ENCODE data around the gene RTBDN. TPM values are rescaled to one million over a fixed set of nuclear protein-coding genes. Genes with fewer than 3 reads are reported as not detected.

RTBDN gene
- total and polyA plus RNA-seq, 10 of the 15 experiments (the other 5 are each of a cell fraction or from before 2014, with no cell fraction given), result 0.45 TPM; not detected in 9

DNA sequence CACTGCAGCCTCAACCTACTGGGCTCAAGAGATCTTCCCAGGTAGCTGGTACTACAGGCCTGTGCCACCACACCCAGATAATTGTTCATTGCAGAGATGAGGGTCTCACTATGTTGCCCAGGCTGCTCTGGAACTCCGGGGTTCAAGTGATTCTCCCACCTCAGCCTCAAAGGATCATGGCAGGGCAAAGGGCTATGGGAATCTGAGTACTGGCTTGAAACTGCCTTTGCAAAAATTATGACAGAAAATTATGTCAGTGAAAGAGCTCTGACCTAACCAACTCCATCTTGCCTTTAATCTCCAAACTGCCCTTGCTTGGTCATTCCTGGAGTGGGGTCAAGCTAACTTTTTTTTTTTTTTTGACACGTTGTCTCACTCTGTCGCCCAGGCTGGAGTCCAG lies 48.2 kb upstream of the RTBDN start:
- Histone ChIP-seq H2AFZ (ENCODE audit: control insufficient read depth, low read depth, low read length) (no peak overlapping the region), H3K27me3 (replicated peaks in 1 of 2; ENCODE audit: control insufficient read depth in 2 of 2, insufficient read depth in 2 of 2, low read length in 1 of 2) (no peaks in the 10 kb centered on the region; a peak in 1 of 4 replicates), H3K79me2 (ENCODE audit: control insufficient read depth, insufficient read depth, low read length) (peaks cover 4% of the 10 kb centered on the region; the same call in 1 of the 2 replicates), H3K27ac (ENCODE audit: control insufficient read depth, insufficient read depth) (no peak overlapping the region), H3K4me2 (ENCODE audit: control insufficient read depth, insufficient read depth) (no peak overlapping the region), H3K9me3 (replicated peaks; ENCODE audit: control insufficient read depth, insufficient read depth, low read length) (peaks cover 7% of the 10 kb centered on the region), H3K4me3 (no peak overlapping the region), H3K4me1 (ENCODE audit: control insufficient read depth, insufficient read depth, low read length) (peaks cover 16% of the 10 kb centered on the region), H4K20me1 (ENCODE audit: control insufficient read depth, insufficient read depth) (no peaks in the 10 kb centered on the region), H3K9ac (ENCODE audit: control insufficient read depth, insufficient read depth, low read length) (no peak overlapping the region), H3K36me3 (ENCODE audit: control insufficient read depth in 2 of 2, insufficient read depth in 2 of 2, low read length in 1 of 2) (peaks cover 0 to 4% of the 10 kb centered on the region in 2 experiments; a peak in 2 of 4 replicates)
- SMC1A ChIA-PET (ENCODE audit: uncharacterized antibody, unreplicated experiment), result interaction anchor here (0.6 to 4.1 kb wide), 6 partner anchors 9 to 237 kb away, joined by 3 to 23 read pairs (median 4); partner anchors contain the start of genes CALR and GCDH
- in situ Hi-C loops (cut with MboI) (loop anchor here (10.0 kb wide), 1 partner anchor 212 kb away; no protein-coding TSS in a partner anchor), intact Hi-C loops (cut with micrococcal nuclease; ENCODE audit: unreplicated experiment) (no loop called here)
- RAD21 ChIA-PET (ENCODE audit: unreplicated experiment), result interaction anchor here (2.2 to 2.3 kb wide), 2 partner anchors 8 to 17 kb away, joined by 12 to 21 read pairs; partner anchors contain the start of gene GCDH
- no peak for TF ChIP-seq CREM (IDR thresholded peaks at IDR 0.05; ENCODE audit: low read depth)
- TF ChIP-seq POLR2AphosphoS2 (IDR thresholded peaks at IDR 0.05; ENCODE audit: low read depth, low read length), result no peak
- TF ChIP-seq, protein P1, sequence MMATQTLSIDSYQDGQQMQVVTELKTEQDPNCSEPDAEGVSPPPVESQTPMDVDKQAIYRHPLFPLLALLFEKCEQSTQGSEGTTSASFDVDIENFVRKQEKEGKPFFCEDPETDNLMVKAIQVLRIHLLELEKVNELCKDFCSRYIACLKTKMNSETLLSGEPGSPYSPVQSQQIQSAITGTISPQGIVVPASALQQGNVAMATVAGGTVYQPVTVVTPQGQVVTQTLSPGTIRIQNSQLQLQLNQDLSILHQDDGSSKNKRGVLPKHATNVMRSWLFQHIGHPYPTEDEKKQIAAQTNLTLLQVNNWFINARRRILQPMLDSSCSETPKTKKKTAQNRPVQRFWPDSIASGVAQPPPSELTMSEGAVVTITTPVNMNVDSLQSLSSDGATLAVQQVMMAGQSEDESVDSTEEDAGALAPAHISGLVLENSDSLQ (IDR thresholded peaks at IDR 0.05), result no peak
- TF ChIP-seq ZNF24 (IDR thresholded peaks at IDR 0.05), result no peak
- DNase-seq (ENCODE audit: low read depth, low spot score) (no peak), FAIRE-seq (no peak), ATAC-seq (no peak)
- POLR2A ChIA-PET, result interaction anchor here (0.6 to 3.3 kb wide), 6 partner anchors 8 to 265 kb away, joined by 3 to 35 read pairs (median 7); partner anchors contain the start of genes CALR and GCDH
- CTCF ChIA-PET, result interaction anchor here (0.8 to 13.2 kb wide), 9 partner anchors 7 to 116 kb away, joined by 3 to 182 read pairs (median 5); partner anchors contain the start of genes FARSA and GCDH
- BruUV-seq (replicated peaks), result no TSS peak
- 50% methylated on average over 3 of the region's 3 CpGs for WGBS (ENCODE audit: insufficient coverage, insufficient replicate concordance, low lambda C conversion rate, missing lambda C conversion rate)
